Prostate gland (tissue), 2 donors: ENCODE data around the gene SYNPO. TPM values are rescaled to one million over a fixed set of nuclear protein-coding genes. Genes with fewer than 3 reads are reported as not detected.

Experiments
- DNase-seq: peaks from one replicate; pipeline ENCODE4 v3.0.0-alpha.2; 2019; ENCODE audit warnings: low spot score
- H3K27ac ChIP-seq, 2 donors: fragments of 200-600 bp; sonication (generic); 2 replicates each; pipeline ENCODE4 v1.5.1; 2017 to 2019
- H3K27me3 ChIP-seq: fragments of 200-600 bp; sonication (generic); replicated peaks from 2 replicates; pipeline ENCODE4 v1.5.1; 2019; ENCODE audit not compliant: insufficient read depth
- H3K36me3 ChIP-seq, 2 donors: fragments of 200-600 bp; sonication (generic); 1 replicate in 1 of 2; 2 replicates in 1 of 2; pipeline versions ENCODE4 v1.5.1 to v1.8.1; 2017 to 2019
- H3K4me1 ChIP-seq: fragments of 200-600 bp; sonication (generic); replicated peaks from 2 replicates; pipeline ENCODE4 v1.5.1; 2019
- H3K4me3 ChIP-seq, 2 donors: fragments of 200-600 bp; sonication (generic); 2 replicates each; pipeline ENCODE4 v1.5.1; 2017 to 2019
- H3K9me3 ChIP-seq: fragments of 200-600 bp; sonication (generic); 2 replicates; pipeline ENCODE4 v1.5.1; 2017
- CTCF ChIP-seq, 4 experiments: fragments of 200-600 bp in 2 of 4; fragments of 450-650 bp in 2 of 4; sonication (generic) in 2 of 4; IDR thresholded peaks; 1 replicate in 3 of 4; 2 replicates in 1 of 4; pipeline ENCODE4 v1.5.1; 2016 to 2019; ENCODE audit warnings: antibody characterized with exemption in 4 of 4, mild to moderate bottlenecking in 2 of 4, moderate library complexity in 2 of 4
- POLR2A ChIP-seq: fragments of 450-650 bp; IDR thresholded peaks from one replicate; pipeline ENCODE4 v1.6.1; 2016; ENCODE audit warnings: antibody characterized with exemption, mild to moderate bottlenecking
- POLR2AphosphoS5 ChIP-seq: sonication (generic); formaldehyde crosslinking; IDR thresholded peaks from one replicate; pipeline ENCODE4 v1.6.1; 2017; ENCODE audit warnings: antibody characterized with exemption
- WGBS: methylation state at CpG from one replicate; pipeline ENCODE4 v1.1.5; 2018; 5-methylcytosine and 5-hydroxymethylcytosine counted together
- intact Hi-C: fragments of 100-400 bp; cut with DNase I; formaldehyde crosslinking; loops from one replicate; pipeline ENCODE4 v1.14.2; 2022
- total RNA-seq, 2 donors: library from RNA; depleted of rRNA; stranded (reverse); fragments of >200 nt; gene quantifications; one replicate each; pipeline ENCODE4 v1.1.0, GENCODE V29; 2016

Gene SYNPO
- total RNA-seq, 2 donors from 2014 or later: 13.7 to 61.0 TPM

- H3K4me1 ChIP-seq: peaks cover 5% of the 10 kb centered on the region
- H3K27me3 ChIP-seq: no peaks in the 10 kb centered on the region
- WGBS: 2% methylated on average over 17 of the region's 17 CpGs
- intact Hi-C loops: no loop called here
- peak overlapping the region; percentile 21 to 41 for H3K27ac ChIP-seq
- H3K36me3 ChIP-seq: no peaks in the 10 kb centered on the region
- no peak for TF ChIP-seq CTCF (IDR thresholded peaks at IDR 0.05)
- peak; percentile 67 for TF ChIP-seq POLR2AphosphoS5
- H3K4me3 ChIP-seq: no peak overlapping the region
- H3K9me3 ChIP-seq: no peaks in the 10 kb centered on the region
- peak; percentile 42 for DNase-seq
These were observed 25.2 kb upstream of the SYNPO start for GRCh38 chr5:150615141-150615699.

GRCh38 chr5:150616024-150616470 is 24.4 kb upstream of the SYNPO start:
- WGBS: 52% methylated on average over 5 of the region's 5 CpGs
- no peak overlapping the region for H3K27ac ChIP-seq
- H3K27me3 ChIP-seq: no peaks in the 10 kb centered on the region
- H3K4me1 ChIP-seq: peaks cover 5% of the 10 kb centered on the region
- H3K4me3 ChIP-seq: no peak overlapping the region
- intact Hi-C loops: no loop called here
- no peak for DNase-seq
- no peaks in the 10 kb centered on the region for H3K36me3 ChIP-seq
- TF ChIP-seq POLR2A: no peak
- TF ChIP-seq POLR2AphosphoS5: no peak
- TF ChIP-seq CTCF (IDR thresholded peaks at IDR 0.05): no peak
- H3K9me3 ChIP-seq: no peaks in the 10 kb centered on the region

GRCh38 chr5:150616506-150616905 is 24.0 kb upstream of the SYNPO start:
- no peaks in the 10 kb centered on the region for H3K9me3 ChIP-seq
- no peaks in the 10 kb centered on the region for H3K27me3 ChIP-seq
- H3K4me1 ChIP-seq: peaks cover 5% of the 10 kb centered on the region
- TF ChIP-seq POLR2A (no peak), CTCF (IDR thresholded peaks at IDR 0.05) (no peak), POLR2AphosphoS5 (no peak)
- H3K4me3 ChIP-seq: no peak overlapping the region
- no peak overlapping the region for H3K27ac ChIP-seq
- DNase-seq: no peak
- no peaks in the 10 kb centered on the region for H3K36me3 ChIP-seq
- 81% methylated on average over 1 of the region's 1 CpG for WGBS
- intact Hi-C loops: no loop called here

- H3K27me3 ChIP-seq: no peaks in the 10 kb centered on the region
- peak overlapping the region in 1 of 2 donors; percentile 47 for H3K27ac ChIP-seq
- peaks cover 5% of the 10 kb centered on the region for H3K4me1 ChIP-seq
- intact Hi-C loops: no loop called here
- TF ChIP-seq POLR2A (no peak), CTCF (IDR thresholded peaks at IDR 0.05) (no peak), POLR2AphosphoS5 (no peak)
- no peaks in the 10 kb centered on the region for H3K36me3 ChIP-seq
- no peak for DNase-seq
- no peaks in the 10 kb centered on the region for H3K9me3 ChIP-seq
- no peak overlapping the region for H3K4me3 ChIP-seq
- WGBS: 68% methylated on average over 9 of the region's 9 CpGs
These were observed 22.3 kb upstream of the SYNPO start for GRCh38 chr5:150618163-150618562.

- peaks cover 5% of the 10 kb centered on the region for H3K4me1 ChIP-seq
- 60% methylated on average over 17 of the region's 17 CpGs for WGBS
- H3K4me3 ChIP-seq: no peak overlapping the region
- intact Hi-C loops: no loop called here
- H3K36me3 ChIP-seq: no peaks in the 10 kb centered on the region
- peak overlapping the region; percentile 47 to 54 for H3K27ac ChIP-seq
- no peaks in the 10 kb centered on the region for H3K27me3 ChIP-seq
- DNase-seq: no peak
- H3K9me3 ChIP-seq: no peaks in the 10 kb centered on the region
- TF ChIP-seq POLR2AphosphoS5 (no peak), POLR2A (no peak), CTCF (IDR thresholded peaks at IDR 0.05) (no peak)
These were observed 21.7 kb upstream of the SYNPO start for GRCh38 chr5:150618588-150619281.
